Left colon (tissue), 2 donors: ENCODE measurements around the gene ERH. TPM values are rescaled to one million over a fixed set of nuclear protein-coding genes. Genes with fewer than 3 reads are reported as not detected.

Source experiments
- ATAC-seq: fragments of 200-7000 bp; cut with Tn5 transposase; one replicate; pipeline ENCODE4 v1.9.1; 2020; ENCODE audit warnings: mild to moderate bottlenecking, moderate library complexity
- DNase-seq, 2 donors: peaks; one replicate each; pipeline ENCODE4 v3.0.0-alpha.2; 2020
- intact Hi-C, 2 donors: fragments of 100-400 bp; cut with DNase I in 1 of 2; cut with micrococcal nuclease in 1 of 2; formaldehyde crosslinking; loops; one replicate each; pipeline versions ENCODE4 v1.11.2 to v1.14.0; 2022; cut with DNase I, micrococcal nuclease
- total RNA-seq, 2 donors: library from RNA; stranded (reverse); fragmentation: NEBNext Ultra II Directional; extraction: Animal tissue kit (Norgen Biotek cat#: 25700); gene quantifications; one replicate each; pipeline ENCODE4 v1.2.1, GENCODE V29; 2021
- donor health status: DM: no; HTN: no; CAD: no.
- donor health status: DM: yes; HTN: yes; CAD: no.

The ERH gene
- total RNA-seq, 2 donors from 2014 or later, result 99.8 to 119 TPM

DNA sequence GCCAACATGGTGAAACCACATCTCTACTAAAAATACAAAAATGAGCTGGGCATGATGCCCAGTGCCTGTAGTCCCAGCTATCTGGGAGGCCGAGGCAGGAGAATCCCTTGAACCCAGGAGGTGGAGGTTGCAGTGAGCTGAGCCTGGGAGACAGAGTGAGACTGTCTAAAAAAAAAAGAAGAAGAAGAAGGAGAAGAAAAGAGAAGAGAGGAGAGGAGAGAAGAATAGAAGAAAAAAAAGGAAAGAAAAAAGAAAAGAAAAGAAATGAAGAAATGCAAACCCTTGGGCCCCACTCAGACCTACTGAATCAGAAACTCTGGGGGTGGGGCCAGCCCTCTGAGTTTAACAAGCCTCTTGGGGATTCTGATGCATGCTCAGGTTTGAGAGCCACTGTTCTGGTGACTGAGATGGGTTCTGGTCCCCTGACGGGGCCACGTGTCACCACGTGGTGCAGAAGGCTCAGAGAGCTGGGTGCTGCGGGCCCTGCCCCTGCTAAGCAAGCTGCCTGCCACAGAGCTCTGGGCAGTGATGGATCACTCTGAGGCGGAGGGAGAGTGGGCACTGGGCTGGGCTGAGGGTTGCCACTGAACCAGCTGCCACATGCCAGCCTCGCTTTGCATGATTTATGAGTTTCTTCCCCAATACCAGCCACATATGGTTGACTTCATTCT lies 37.5 kb downstream of the ERH start:
- DNase-seq (no peak), ATAC-seq (no peak)
- intact Hi-C loops, result no loop called here

DNA sequence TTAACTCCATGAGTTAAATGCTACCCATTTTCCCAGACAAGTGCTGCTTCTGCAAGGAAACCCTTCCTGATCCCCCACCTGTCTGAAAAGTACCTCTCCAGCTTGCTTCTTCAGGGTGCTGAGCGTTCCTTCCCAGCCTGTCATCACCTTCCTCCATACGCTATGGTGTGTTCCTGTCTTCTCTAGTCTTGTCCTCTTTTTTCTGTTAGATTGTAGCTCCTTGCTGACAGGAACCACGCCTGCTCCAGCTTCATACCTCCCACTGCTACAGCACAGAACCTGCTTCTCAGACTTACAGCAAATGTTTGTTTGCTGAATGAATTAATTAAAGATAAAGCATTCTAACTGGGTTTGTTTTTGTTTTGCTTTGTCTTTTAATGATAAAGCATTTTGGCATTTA lies 39.1 kb downstream of the ERH start:
- DNase-seq, result no peak
- intact Hi-C loops, result loop anchor here in 1 of 2 donors (10.0 kb wide), 1 partner anchor 114 kb away; no protein-coding TSS in a partner anchor
- ATAC-seq, result no peak

GRCh38 chr14:69358233-69358963 lies 39.7 kb downstream of the ERH start:
- ATAC-seq (no peak), DNase-seq (no peak)
- intact Hi-C loops, result loop anchor here in 1 of 2 donors (10.0 kb wide), 1 partner anchor 114 kb away; no protein-coding TSS in a partner anchor

DNA sequence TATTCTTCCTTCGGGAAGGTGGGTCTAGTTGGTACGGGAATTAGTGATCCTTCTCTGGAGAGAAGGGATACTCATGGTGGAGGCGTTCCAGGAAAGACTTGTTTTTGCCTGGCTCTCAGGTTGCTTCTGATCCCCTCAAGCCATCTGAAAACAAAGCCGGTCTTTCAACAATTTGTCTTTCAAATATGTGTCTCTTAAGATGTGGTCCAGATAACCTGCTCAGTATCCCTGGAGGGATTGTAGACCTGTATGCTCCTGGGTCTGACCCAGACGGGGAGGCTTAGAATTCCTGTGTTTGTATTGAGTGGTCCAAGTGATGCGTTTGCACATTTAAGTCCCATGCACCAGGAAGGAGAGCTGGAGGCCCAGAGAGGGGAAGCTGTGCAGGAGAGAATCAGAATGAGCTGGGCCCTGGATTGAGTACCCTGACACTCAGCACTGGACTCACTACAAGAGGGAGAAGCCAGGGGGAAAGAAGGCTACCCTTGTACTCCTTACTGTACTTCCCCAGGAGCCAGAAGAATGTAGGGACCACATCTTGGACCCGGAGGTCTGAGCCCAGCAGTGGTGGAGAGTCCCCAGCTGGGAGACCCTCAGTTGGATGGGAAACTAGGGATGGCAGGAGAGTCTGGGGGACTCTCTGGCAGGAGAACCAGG lies 40.4 kb downstream of the ERH start:
- DNase-seq (no peak), ATAC-seq (no peak)
- intact Hi-C loops, result loop anchor here in 1 of 2 donors (10.0 kb wide), 1 partner anchor 113 kb away; no protein-coding TSS in a partner anchor

DNA sequence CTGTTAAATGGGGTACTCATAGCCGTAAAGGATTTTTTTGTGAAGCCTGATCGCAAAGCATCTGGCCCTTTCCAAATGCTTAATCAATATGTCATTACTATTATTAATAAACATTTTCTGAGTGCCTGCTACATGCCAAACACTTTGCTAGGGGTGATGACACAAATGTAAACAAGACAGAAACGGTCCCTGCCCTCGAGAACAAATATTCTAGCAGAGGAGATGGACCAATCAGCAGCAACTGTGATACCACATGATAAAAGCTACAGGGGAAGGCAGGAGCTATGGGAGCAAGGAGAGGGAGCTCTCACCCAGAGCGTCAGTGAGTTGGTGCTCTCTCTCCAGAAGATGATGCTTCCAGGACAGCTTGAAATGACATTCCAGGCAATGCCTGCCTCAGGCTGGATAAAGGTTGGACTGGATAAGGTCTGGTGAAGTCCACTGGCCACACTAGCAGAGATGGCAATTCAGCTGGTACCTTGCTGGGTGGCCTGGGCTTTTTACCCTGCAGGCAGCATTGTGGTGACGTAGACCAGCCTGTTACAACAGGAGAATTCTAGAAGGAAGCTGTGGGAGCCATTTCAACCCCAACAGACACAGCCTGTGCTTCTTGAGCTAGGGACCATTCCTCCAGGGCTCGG lies 41.1 kb downstream of the ERH start:
- DNase-seq (no peak), ATAC-seq (no peak)
- intact Hi-C loops, result loop anchor here in 1 of 2 donors (10.0 kb wide), 1 partner anchor 112 kb away; no protein-coding TSS in a partner anchor

DNA sequence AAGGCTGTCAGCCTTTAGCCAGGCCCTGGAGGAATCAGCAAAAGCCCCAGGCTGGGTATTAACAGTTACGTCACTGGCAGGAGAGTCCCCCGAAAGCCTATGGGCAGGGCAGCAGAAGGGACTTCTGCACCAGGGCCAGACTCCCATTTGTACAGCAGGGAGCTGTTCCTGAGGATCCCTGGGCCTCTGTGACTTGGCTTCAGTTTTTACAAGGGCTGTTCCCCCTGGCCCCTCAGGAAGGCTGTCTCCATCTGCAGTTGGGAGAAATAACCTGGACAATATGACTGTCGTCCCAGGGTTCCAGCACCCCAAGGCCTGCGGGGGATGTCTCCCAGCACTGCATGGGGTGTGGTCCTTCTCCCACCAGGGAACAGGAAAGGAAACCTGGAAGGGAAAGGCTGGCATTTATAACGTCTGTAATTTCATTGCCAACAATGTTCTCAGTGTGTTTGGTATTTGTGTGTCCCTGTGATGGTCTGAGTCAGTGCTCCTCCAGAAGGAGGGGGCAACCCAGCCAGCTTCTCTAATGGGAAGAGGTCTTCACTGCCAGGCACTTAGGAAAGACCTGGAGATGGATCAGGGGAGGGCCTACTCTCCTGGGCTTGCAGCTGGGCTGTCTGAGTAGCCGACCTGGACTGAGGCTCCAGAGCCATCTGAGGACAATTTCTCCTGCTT lies 42.4 kb downstream of the ERH start:
- intact Hi-C loops, result loop anchor here in 1 of 2 donors (10.0 kb wide), 1 partner anchor 111 kb away; no protein-coding TSS in a partner anchor
- ATAC-seq (no peak), DNase-seq (no peak)

DNA sequence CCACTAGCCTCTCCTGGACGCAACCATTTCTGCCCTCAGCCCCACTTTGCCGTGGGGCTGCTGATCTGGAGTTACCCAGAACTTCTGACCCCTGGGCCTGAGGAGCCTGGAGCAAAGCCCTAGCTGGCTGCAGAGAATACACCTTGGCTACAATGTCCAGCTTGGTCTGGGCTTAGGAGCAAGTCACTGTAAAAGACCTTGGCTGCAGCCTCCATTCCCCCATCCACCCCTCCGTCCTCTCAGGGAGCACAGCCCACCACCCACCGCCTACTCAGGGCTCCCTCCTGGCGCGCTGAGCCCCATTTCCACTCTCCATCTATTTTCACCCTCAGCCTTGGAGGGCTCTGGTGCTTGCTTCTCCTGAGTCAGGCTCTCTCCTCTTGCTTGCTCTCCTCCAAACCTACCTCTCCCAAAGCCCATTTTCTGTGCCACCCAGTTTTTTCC lies 42.9 kb downstream of the ERH start:
- DNase-seq (no peak), ATAC-seq (no peak)
- intact Hi-C loops, result loop anchor here in 1 of 2 donors (10.0 kb wide), 1 partner anchor 110 kb away; no protein-coding TSS in a partner anchor

DNA sequence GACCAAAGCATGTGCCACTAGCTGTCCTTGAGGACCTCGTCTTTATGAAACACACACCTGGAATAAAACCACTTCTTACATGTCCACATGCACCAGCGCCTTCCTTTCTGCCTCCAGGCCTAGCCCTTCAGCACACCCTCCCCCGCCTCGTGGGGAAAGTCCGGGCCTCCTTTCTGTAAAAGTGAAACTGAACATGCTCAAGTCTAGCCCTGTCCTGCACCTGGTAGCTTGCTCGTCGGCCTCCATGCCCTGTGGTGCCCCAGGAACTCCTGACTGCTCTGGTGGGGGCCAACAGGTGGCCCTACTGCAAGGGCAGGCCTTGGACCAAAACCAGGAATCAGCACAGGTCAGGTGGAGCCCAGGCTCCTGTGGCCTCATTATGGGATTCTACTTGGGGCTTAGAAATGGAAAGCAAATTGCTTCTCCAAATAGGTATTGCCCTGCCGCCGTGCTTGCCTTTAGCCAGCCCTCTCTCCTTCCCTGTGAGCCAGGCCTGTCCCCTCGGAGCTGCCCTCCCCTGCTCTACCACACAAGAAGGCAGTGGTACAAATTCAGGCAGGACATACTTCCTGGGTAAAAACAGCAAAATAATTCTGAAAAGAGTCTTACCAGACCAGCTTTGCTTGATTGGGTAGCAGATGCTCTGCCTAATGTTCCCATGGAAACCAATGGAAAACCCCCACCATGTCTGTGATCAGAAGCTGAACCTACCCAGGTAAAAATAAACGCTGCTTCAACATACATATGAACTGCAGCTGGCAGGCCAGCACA lies 43.5 kb downstream of the ERH start:
- DNase-seq (peak; percentile 61 to 71), ATAC-seq (peak; percentile 83)
- intact Hi-C loops, result loop anchor here in 1 of 2 donors (10.0 kb wide), 1 partner anchor 110 kb away; no protein-coding TSS in a partner anchor

GRCh38 chr14:69353168-69353567 lies 44.9 kb downstream of the ERH start:
- DNase-seq (no peak), ATAC-seq (no peak)
- intact Hi-C loops, result loop anchor here in 1 of 2 donors (10.0 kb wide), 1 partner anchor 108 kb away; no protein-coding TSS in a partner anchor

- no peak for ATAC-seq
- no peak for DNase-seq
- intact Hi-C loops, result loop anchor here in 1 of 2 donors (10.0 kb wide), 1 partner anchor 107 kb away; no protein-coding TSS in a partner anchor
These were observed 46.2 kb downstream of the ERH start for GRCh38 chr14:69351911-69352310.

GRCh38 chr14:69351385-69351784 lies 46.7 kb downstream of the ERH start:
- no peak for DNase-seq
- intact Hi-C loops, result loop anchor here in 1 of 2 donors (10.0 kb wide), 1 partner anchor 107 kb away; no protein-coding TSS in a partner anchor
- no peak for ATAC-seq

- no peak for ATAC-seq
- intact Hi-C loops, result loop anchor here in 1 of 2 donors (10.0 kb wide), 1 partner anchor 106 kb away; no protein-coding TSS in a partner anchor
- no peak for DNase-seq
These were observed 47.2 kb downstream of the ERH start for GRCh38 chr14:69350892-69351291.

GRCh38 chr14:69349091-69349777 lies 48.9 kb downstream of the ERH start:
- intact Hi-C loops, result no loop called here
- DNase-seq (no peak), ATAC-seq (no peak)

GRCh38 chr14:69346710-69347109 lies 51.4 kb downstream of the ERH start:
- ATAC-seq (peak; percentile 64), DNase-seq (peak in 1 of 2 donors; percentile 54)
- intact Hi-C loops, result no loop called here

DNA sequence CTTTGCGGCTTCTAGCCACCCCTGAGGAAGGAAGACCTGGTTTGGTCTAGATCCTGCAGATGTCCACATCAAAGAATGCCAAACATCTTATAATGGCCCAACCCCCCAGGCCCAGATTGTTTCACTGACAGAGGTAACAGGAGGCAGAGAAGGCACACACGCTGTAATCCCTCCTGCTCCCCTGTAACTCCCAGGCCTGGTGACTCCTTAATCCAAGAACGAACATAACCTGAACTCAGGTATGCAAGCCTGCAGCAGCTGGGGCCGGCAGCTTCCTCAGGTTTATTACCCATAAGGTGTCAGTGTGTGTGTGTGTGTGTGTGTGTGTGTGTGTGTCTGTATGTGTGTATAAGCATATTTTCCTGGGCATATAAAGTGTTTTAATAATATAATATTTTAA lies 52.7 kb downstream of the ERH start:
- ATAC-seq (peak; percentile 45), DNase-seq (no peak)
- intact Hi-C loops, result no loop called here

DNA sequence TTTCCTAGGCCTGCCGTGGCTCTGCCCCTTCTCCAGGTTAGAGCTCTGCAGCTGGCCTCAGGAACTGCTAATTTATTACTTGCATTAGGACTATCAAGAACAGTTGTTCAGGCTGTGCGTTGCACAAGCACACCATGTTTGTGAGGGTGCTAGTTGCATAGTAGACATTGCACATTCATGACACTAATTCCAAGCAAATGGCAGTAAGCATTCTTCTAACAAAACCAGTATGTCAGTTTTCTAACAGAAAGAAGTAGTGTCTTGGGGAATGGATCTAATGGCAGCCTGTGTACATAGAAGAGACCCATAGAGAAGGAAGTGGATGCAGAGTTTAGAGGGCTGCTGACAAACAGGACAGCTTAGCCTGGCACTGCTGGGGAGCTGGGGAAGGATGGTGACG lies 53.9 kb downstream of the ERH start:
- ATAC-seq, result no peak
- intact Hi-C loops, result no loop called here
- no peak for DNase-seq
